HG02678 (cell line): ENCODE measurements around the gene MAP1A.
A peak's percentile ranks its signal among the peaks of the same experiment; 100 is the strongest.

Experiments used
- ATAC-seq: cut with Tn5 transposase; IDR thresholded peaks from one replicate; pipeline ENCODE4 v1.9.1; 2021; ENCODE audit warnings: mild to moderate bottlenecking, moderate library complexity; ENCODE audit not compliant: unreplicated experiment

Gene MAP1A

DNA sequence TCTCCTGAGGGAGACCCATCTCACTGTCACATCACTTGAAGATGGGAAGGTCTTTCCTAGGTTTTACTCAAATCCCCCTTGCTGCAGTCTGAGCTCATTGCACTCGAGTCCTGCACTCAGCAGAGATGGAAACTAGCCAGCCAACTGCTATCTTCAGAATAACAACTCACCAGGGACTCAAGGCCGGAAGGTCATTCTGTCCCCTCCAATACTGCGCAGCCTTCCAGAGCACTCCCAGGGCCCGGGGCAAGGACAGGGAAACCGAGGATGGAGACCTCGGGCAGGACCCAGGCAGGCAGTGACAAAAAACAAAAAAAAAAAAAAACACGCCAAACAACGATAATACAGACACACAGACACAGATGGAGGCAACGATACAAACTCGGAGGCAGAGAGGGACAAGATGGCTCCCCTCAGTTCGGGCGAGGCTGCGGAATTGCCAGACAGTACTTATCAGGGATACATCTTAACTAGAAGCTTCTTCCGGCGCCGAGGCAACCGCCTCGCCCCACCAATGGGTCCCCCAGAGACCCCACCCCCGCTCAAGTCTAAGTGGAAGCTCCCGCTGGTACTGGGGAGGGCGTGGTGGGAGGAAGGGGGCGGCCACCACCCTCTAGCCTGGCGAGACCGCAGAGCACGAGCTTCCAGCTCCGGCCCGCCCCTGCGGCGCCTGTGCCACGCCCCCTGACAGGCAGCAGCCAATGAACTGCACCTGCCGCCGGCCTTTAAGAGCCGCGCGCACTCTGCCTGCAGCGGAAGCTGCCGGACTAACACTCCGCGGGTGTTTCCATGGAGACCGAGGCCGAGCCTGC, 7.0 kb upstream of the MAP1A start:
- peak; percentile 97 for ATAC-seq

DNA sequence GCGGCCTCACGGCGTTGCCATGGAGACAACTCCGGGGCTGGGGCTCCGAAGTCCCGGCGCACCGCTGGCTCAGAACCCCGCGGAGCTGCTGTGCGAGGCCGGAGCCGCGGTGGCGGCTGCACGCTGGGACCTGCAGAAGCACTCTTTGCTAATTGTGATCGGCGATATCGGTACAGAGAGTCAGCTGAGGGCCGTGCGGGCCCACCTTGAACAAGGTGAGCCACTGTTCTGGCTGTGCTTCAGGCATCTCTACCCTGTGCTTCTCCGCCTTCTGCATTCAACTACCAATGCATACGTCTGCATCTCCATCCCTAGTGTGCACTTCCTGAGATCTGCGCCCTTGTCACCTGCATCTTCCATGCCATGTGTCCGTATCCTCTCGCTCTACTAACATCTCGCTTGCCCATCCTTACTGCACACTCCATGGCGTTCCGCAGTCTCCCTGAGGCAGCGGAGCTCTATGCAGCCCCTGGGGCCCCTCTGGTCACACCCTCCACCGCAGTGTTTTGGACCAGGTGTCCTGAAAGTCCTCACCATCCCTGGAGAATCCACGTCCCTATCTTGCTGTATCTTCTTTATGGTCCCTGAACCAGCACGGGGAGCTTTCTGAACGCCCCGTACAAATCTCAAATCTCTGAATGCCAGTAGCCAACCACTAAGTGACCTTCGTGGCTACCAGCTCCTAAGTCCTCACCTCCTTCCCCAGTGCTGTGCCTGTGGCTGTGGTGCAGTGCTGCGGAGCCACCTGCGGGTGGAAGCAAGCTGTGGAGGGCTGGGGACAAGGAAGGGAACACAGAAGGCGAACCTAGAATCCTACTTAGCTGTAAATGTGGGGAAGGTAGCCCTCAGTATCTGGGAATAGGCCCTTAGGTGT, 6.2 kb upstream of the MAP1A start:
- no peak for ATAC-seq

DNA sequence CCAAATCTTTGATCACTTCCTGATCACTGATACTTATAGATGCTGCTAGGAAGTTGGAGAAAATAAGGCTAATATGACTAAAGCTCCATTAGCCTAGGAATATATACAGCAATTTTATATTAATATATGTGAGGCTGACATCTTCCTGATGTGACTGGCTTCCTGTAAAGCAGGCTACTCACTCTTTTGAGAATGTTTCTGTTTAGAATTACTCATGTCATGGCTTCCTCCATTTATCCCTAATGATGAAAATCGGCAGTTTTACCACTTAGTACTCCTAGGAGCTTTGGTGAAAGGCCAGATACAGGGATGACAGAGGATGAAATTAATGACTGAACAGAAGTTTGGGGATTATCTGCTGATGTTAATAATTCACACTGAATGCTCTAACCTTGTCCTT, 3.9 kb upstream of the MAP1A start:
- no peak for ATAC-seq

DNA sequence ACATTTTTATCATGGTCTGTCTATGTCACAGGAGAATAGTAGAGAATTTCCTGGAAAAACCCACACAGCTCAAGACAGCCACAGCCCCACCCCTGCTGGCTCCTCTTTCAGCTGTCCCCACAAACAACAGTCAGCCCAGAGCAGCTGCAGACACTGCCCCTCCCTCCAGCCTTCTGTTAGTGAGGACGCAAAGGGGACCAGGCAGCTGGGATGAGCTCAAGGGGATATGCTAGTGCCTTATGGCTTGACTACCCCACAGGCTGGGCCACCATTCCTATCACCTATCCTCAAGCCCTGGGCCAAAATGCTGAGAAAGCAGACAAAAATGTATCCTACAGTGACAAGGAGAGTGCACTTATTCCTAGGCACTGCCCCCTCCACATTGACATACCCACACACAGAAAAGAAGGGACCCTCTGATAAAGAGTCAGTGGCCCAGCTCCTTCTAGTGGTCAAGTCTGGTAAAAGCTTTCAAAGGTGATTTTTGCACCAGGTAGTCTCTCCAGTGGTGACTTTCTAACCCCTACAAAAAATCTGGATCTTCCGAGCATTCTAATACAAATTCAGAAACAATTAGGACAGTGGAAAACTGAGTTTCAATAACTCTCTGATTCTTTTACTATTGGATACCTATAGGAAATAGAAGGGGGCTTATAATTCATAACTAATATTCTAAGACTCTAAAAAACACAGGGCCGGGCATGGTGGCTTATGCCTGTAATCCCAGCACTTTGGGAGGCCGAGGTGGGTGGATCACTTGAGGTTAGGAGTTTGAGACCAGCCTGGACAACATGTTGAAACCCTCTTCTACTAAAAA, 3.0 kb upstream of the MAP1A start:
- no peak for ATAC-seq

DNA sequence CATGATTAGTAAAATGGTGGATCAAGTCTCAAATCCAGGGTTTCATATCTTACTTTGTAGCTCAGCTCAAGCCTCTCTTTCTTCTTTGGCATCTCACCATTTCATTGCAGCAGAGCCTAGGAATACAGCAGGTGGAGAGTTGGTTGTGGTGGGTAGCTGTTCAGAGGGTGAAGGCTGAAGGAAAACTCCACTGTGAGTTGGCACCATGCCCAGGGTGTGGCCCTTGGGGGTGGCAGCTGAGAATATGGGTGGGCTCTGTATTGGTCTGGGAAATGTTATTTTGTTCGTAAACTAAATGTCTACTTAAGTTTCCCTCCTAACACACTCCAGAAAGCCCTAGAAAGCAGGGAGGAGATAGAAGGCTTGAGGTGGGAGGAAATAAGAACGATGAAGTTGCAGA, 1.7 kb upstream of the MAP1A start:
- ATAC-seq = no peak

DNA sequence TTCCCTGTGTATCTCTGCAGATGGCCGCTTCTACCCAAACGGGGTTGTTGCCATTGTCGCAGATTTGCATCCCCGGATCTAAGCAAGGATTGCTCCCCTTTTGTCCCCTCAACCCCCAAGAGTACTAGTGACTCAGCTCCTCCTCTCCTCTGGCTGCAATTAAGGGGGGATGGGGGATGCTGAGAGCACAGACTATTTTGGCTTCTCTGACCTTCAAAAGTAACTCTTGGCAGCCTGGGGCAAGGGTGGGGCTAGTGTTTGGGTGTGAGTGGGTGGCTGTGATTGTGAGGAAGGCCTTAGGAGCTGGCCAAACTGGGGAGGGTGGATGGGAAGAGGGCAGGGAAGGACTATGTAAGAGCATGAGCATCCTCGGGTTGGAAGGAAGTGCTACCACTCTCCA, 1.2 kb upstream of the MAP1A start:
- no peak for ATAC-seq

DNA sequence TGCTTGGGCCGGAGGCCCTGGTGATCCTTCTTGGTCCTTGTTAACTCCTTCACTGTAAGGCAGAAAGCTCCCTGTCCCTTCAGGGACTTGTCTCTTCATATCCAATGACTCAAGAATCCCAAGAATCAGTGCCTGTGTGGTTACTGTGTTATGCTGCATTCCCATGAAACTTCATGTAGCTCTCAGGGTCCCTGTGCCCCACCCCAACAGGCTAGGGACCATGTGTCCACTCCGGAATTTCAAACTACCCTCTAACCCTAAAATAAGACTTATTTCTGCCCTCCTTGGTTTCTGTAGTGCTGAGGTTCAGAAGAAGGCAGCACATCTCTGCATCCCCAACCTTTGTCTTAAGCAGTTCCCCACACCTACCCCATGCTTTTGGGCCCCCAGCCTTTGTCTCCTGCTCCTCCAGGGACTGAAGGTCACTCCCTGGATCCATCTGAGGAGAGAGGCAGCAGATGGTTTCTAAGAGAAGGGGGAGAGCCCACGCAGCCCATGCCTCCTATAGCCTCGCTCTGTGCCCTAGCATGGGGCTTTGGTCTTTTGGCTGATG, 531 bp upstream of the MAP1A start:
- no peak for ATAC-seq

DNA sequence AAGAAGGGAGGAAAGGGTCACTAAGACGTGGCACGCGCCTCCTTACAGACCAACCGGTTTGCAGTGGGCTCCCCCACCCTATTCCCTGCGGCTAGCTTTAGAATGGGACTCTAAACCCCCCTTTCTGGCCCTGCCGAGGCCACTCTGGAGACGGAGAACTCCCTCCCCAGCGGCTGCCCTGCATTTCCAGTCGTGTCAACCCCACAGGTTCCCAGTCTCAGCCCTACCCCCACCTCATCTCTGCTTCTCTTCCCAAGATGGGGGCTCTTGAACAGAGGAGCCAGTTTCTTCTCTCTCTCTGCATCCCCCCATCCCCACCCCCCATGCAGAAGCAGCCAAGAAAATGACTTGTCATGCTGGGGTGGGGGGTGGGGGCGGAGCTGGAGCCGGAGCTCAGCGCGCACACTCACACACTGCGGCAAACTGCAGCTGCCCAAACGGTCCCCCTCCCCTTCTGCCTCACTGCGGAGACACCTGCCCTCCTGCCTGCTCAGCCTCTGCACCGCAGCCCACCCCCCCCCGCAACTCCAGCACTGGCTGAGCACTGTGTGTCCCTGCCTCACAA, 871 bp downstream of the MAP1A start:
- no peak for ATAC-seq

DNA sequence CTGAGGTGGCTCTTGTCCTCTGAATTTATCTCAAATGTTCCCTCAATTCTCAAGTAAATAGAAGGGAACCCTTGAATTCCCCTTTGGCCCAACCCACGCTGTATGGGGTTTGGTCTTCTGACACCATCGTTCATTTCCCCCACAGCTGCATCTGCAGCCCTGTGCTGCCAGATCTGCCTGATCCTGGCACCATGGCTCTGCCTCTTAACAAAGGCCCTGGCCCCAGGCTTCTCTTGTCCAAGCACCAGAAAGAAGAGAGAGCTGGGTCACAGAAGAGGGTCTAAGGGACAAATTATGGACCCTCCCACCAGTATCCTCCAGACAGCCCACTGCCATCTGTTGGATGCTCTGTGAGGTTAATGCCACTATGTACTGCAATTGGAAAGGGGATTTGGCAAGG, 1.8 kb downstream of the MAP1A start:
- no peak for ATAC-seq

DNA sequence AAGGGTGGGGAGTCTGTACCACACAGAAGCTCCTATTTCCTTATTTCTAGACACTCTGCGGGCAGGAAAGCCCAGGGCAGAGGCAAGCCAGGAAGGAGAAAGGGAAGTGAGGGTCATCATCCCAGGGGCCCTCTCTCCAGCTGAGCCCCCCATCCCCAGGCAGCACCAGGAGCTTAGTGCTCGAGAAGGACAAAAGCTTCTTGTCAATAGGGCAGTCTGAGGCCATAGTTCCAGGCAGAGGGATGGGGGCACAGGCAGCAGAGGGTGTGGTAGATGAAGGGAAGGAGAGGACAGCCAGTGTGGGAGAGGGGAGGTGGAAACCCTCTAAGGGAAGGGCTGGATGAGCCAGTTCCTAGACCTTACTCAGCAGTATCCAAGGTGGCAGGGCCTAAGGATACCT, 2.7 kb downstream of the MAP1A start:
- no peak for ATAC-seq

DNA sequence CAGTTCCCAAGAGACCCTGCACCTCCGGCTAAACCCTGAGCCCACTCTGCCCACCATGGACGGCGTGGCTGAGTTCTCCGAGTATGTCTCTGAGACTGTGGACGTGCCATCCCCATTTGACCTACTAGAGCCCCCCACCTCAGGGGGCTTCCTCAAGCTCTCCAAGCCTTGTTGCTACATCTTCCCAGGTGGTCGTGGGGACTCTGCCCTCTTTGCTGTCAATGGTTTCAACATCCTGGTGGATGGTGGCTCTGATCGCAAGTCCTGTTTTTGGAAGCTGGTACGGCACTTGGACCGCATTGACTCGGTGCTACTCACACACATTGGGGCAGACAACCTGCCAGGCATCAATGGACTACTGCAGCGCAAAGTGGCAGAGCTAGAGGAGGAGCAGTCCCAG, 4.0 kb downstream of the MAP1A start:
- no peak for ATAC-seq

DNA sequence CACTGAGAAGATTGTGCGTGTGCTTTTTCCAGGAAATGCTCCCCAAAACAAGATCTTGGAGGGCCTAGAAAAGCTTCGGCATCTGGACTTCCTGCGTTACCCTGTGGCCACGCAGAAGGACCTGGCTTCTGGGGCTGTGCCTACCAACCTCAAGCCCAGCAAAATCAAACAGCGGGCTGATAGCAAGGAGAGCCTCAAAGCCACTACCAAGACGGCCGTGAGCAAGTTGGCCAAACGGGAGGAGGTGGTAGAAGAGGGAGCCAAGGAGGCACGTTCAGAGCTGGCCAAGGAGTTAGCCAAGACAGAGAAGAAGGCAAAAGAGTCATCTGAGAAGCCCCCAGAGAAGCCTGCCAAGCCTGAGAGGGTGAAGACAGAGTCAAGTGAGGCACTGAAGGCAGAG, 4.8 kb downstream of the MAP1A start:
- ATAC-seq = no peak

DNA sequence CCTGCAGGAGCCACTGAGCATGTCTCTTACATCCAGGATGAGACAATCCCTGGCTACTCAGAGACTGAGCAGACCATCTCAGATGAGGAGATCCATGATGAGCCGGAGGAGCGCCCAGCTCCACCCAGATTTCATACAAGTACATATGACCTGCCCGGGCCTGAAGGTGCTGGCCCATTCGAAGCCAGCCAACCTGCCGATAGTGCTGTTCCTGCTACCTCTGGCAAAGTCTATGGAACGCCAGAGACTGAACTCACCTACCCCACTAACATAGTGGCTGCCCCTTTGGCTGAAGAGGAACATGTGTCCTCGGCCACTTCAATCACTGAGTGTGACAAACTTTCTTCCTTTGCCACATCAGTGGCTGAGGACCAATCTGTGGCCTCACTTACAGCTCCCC, 6.2 kb downstream of the MAP1A start:
- no peak for ATAC-seq

DNA sequence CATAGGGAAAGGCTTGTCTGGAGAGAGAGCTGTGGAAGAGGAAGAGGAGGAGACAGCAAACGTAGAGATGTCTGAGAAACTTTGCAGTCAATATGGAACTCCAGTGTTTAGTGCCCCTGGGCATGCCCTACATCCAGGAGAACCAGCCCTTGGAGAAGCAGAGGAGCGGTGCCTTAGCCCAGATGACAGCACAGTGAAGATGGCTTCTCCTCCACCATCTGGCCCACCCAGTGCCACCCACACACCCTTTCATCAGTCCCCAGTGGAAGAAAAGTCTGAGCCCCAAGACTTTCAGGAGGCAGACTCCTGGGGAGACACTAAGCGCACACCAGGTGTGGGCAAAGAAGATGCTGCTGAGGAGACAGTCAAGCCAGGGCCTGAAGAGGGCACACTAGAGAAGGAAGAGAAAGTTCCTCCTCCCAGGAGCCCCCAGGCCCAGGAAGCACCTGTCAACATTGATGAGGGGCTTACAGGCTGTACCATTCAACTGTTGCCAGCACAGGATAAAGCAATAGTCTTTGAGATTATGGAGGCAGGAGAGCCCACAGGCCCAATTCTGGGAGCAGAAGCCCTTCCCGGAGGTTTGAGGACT, 6.9 kb downstream of the MAP1A start:
- no peak for ATAC-seq

DNA sequence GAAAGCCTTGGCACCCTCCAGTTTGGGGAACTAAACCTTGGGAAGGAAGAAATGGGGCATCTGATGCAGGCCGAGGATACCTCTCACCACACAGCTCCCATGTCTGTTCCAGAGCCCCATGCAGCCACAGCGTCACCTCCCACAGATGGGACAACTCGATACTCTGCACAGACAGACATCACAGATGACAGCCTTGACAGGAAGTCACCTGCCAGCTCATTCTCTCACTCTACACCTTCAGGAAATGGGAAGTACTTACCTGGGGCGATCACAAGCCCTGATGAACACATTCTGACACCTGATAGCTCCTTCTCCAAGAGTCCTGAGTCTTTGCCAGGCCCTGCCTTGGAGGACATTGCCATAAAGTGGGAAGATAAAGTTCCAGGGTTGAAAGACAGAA, 7.7 kb downstream of the MAP1A start:
- no peak for ATAC-seq

DNA sequence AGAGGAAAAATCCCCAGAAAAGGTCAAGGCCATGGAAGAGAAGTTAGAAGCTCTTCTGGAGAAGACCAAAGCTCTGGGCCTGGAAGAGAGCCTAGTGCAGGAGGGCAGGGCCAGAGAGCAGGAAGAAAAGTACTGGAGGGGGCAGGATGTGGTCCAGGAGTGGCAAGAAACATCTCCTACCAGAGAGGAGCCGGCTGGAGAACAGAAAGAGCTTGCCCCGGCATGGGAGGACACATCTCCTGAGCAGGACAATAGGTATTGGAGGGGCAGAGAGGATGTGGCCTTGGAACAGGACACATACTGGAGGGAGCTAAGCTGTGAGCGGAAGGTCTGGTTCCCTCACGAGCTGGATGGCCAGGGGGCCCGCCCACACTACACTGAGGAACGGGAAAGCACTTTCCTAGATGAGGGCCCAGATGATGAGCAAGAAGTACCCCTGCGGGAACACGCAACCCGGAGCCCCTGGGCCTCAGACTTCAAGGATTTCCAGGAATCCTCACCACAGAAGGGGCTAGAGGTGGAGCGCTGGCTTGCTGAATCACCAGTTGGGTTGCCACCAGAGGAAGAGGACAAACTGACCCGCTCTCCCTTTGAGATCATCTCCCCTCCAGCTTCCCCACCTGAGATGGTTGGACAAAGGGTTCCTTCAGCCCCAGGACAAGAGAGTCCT, 9.0 kb downstream of the MAP1A start:
- ATAC-seq = no peak

DNA sequence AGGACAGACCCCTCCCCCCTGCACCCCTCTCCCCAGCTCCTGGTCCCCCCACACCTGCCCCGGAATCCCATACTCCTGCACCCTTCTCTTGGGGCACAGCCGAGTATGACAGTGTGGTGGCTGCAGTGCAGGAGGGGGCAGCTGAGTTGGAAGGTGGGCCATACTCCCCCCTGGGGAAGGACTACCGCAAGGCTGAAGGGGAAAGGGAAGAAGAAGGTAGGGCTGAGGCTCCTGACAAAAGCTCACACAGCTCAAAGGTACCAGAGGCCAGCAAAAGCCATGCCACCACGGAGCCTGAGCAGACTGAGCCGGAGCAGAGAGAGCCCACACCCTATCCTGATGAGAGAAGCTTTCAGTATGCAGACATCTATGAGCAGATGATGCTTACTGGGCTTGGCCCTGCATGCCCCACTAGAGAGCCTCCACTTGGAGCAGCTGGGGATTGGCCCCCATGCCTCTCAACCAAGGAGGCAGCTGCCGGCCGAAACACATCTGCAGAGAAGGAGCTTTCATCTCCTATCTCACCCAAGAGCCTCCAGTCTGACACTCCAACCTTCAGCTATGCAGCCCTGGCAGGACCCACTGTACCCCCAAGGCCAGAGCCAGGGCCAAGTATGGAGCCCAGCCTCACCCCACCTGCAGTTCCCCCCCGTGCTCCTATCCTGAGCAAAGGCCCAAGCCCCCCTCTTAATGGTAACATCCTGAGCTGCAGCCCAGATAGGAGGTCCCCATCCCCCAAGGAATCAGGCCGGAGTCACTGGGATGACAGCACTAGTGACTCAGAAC, 9.8 kb downstream of the MAP1A start:
- no peak for ATAC-seq

DNA sequence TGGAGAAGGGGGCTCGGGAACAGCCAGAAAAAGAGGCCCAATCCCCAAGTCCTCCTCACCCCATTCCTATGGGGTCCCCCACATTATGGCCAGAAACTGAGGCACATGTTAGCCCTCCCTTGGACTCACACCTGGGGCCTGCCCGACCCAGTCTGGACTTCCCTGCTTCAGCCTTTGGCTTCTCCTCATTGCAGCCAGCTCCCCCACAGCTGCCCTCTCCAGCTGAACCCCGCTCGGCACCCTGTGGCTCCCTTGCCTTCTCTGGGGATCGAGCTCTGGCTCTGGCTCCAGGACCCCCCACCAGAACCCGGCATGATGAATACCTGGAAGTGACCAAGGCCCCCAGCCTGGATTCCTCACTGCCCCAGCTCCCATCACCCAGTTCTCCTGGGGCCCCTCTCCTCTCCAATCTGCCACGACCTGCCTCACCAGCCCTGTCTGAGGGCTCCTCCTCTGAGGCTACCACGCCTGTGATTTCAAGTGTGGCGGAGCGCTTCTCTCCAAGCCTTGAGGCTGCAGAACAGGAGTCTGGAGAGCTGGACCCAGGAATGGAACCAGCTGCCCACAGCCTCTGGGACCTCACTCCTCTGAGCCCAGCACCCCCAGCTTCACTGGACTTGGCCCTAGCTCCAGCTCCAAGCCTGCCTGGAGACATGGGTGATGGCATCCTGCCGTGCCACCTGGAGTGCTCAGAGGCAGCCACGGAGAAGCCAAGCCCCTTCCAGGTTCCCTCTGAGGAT, 10.6 kb downstream of the MAP1A start:
- ATAC-seq = no peak
